ENCODE measurements around the gene TMEM120B.
A peak's percentile ranks its signal among the peaks of the same experiment; 100 is the strongest.
"Not testable (repeated sequence)": the region's sequence is repeated elsewhere in the genome, so short reads cannot be mapped to it uniquely, and the experiment has no call there.

Gene TMEM120B

GRCh38 chr12:121712461-121713256 is at the start of gene TMEM120B:
TSS of gene TMEM120B (plus strand) at chr12:121712752. CDS start at chr12:121712896, 144 bp downstream.
- Histone ChIP-seq H3K79me2 (ENCODE audit: insufficient read depth, low read depth) (no peaks in the 10 kb centered on the region), H4K20me1 (ENCODE audit: insufficient read depth) (no peaks in the 10 kb centered on the region), H3K4me1 (ENCODE audit: low read depth, poor library complexity, severe bottlenecking) (peaks cover 3% of the 10 kb centered on the region), H3K9ac (peak within 1 kb of the TSS; percentile 58; the same call in 1 of the 2 replicates), H3K4me2 (peak within 1 kb of the TSS; percentile 78), H3K4me3 (IDR thresholded peaks at IDR 0.05; ENCODE audit: insufficient read depth, low read depth, low read length) (no peak within 1 kb of the TSS), H2AFZ (ENCODE audit: low read depth) (peak within 1 kb of the TSS; percentile 88), H3K36me3 (ENCODE audit: insufficient read depth) (no peaks in the 10 kb centered on the region), H3K27me3 (ENCODE audit: insufficient read depth, low read depth) (no peaks in the 10 kb centered on the region), H3K27ac (no peak within 1 kb of the TSS; the same call in 1 of the 2 replicates)
- TF ChIP-seq, protein P1, sequence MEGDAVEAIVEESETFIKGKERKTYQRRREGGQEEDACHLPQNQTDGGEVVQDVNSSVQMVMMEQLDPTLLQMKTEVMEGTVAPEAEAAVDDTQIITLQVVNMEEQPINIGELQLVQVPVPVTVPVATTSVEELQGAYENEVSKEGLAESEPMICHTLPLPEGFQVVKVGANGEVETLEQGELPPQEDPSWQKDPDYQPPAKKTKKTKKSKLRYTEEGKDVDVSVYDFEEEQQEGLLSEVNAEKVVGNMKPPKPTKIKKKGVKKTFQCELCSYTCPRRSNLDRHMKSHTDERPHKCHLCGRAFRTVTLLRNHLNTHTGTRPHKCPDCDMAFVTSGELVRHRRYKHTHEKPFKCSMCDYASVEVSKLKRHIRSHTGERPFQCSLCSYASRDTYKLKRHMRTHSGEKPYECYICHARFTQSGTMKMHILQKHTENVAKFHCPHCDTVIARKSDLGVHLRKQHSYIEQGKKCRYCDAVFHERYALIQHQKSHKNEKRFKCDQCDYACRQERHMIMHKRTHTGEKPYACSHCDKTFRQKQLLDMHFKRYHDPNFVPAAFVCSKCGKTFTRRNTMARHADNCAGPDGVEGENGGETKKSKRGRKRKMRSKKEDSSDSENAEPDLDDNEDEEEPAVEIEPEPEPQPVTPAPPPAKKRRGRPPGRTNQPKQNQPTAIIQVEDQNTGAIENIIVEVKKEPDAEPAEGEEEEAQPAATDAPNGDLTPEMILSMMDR (conservative IDR thresholded peaks at IDR 0.05; ENCODE audit: low read depth, low read length), result no peak

GRCh38 chr12:121663610-121663929 is 49.0 kb upstream of the TMEM120B start:
- Histone ChIP-seq H3K9ac (no peak overlapping the region), H3K79me2 (ENCODE audit: insufficient read depth, low read depth) (no peaks in the 10 kb centered on the region), H3K27me3 (ENCODE audit: insufficient read depth, low read depth) (no peaks in the 10 kb centered on the region), H3K4me2 (no peak overlapping the region; the same call in 1 of the 2 replicates), H3K4me3 (IDR thresholded peaks at IDR 0.05; ENCODE audit: insufficient read depth, low read depth, low read length) (no peak overlapping the region), H4K20me1 (ENCODE audit: insufficient read depth) (no peaks in the 10 kb centered on the region), H2AFZ (ENCODE audit: low read depth) (peak overlapping the region; percentile 41; the same call in 1 of the 2 replicates), H3K4me1 (ENCODE audit: low read depth, poor library complexity, severe bottlenecking) (no peaks in the 10 kb centered on the region), H3K36me3 (ENCODE audit: insufficient read depth) (no peaks in the 10 kb centered on the region), H3K27ac (no peak overlapping the region)
- TF ChIP-seq, protein P1 (conservative IDR thresholded peaks at IDR 0.05; ENCODE audit: low read depth, low read length), result no peak

DNA sequence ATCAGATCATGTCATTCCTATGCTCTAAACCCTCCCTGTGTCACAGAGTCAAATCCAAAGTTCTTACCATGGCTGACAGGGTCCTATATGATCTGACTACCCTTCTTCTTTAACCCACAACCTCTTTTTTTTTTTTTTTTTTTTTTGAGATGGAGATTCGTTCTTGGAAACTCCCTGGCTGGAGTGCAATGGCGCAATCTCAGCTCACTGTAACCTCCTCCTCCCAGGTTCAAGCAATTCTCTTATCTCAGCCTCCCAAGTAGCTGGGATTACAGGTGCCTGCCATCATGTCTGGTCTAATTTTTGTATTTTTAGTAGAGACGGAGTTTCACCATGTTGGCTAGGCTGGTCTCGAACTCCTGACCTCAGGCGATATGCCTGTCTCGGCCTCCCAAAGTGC is 45.7 kb upstream of the TMEM120B start:
- H3K4me2 ChIP-seq, result not testable (repeated sequence)

DNA sequence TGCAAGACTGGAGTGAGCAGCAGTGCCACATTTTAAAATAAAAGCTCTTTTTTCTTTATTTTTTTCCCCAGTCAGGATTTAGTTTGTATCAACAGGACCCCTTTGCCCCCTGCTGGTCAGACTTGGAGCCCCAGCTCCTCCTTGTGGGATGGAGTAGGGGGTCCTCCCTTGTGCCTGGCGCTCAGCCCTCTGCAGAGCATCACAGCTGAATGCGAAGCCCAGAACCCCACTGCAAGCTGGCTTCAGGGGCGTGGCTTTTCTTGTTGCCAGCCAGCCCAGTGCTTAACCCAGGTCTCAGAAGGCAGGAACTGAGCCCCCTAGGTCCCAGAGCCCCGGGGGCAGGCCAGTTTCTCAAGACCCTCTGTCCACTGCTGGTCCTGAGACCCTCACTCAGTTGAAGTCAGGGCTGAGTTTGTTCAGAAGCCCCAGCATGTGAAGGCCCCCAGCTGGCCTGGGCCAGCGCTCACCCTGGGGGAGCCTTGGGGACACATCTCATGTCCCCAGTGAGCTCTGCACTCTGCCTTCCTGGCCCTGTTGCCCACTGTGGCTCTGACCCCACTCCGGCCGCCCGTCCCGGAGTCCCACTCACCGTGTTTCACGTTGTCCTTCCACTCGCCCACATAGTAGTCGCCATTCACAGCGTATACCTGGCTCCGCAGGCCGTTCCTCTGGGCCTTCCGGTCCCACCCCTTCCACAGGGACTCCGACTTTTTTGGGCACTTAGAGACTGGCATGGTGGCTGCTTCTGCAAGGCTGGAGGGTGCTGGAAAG is 43.6 kb upstream of the TMEM120B start:
- Histone ChIP-seq H3K36me3 (ENCODE audit: insufficient read depth) (no peaks in the 10 kb centered on the region), H3K27me3 (ENCODE audit: insufficient read depth, low read depth) (no peaks in the 10 kb centered on the region), H3K79me2 (ENCODE audit: insufficient read depth, low read depth) (no peaks in the 10 kb centered on the region), H3K4me3 (IDR thresholded peaks at IDR 0.05; ENCODE audit: insufficient read depth, low read depth, low read length) (no peak overlapping the region), H3K27ac (no peak overlapping the region), H3K4me1 (ENCODE audit: low read depth, poor library complexity, severe bottlenecking) (peaks cover 16% of the 10 kb centered on the region), H3K9ac (no peak overlapping the region), H4K20me1 (ENCODE audit: insufficient read depth) (no peaks in the 10 kb centered on the region), H2AFZ (ENCODE audit: low read depth) (no peak overlapping the region), H3K4me2 (no peak overlapping the region)
- TF ChIP-seq, protein P1 (conservative IDR thresholded peaks at IDR 0.05; ENCODE audit: low read depth, low read length), result peak; percentile 64

More for the DNA sequence above, 45.7 kb upstream of the TMEM120B start:
- H3K9ac ChIP-seq; H3K27me3 ChIP-seq (ENCODE audit: insufficient read depth, low read depth); H4K20me1 ChIP-seq (ENCODE audit: insufficient read depth); H2AFZ ChIP-seq (ENCODE audit: low read depth); H3K79me2 ChIP-seq (ENCODE audit: insufficient read depth, low read depth); H3K27ac ChIP-seq; H3K4me3 ChIP-seq (IDR thresholded peaks at IDR 0.05; ENCODE audit: insufficient read depth, low read depth, low read length); H3K36me3 ChIP-seq (ENCODE audit: insufficient read depth); H3K4me1 ChIP-seq (ENCODE audit: low read depth, poor library complexity, severe bottlenecking): not testable (repeated sequence)

All from KMS-11 (cell line).